PC-9 (cell line): Measurements from ENCODE around the gene CAMKMT. TPM values are rescaled to one million over a fixed set of nuclear protein-coding genes. Genes with fewer than 3 reads are reported as not detected.

Experiments
- BruUV-seq: library from RNA; stranded (reverse); fragments of 400-500 nt; replicated peaks from 2 replicates; lab custom pipeline; 2021; lab: Mats Ljungman, UMichigan
- CTCF ChIA-PET: fragments of 300-600 bp; sonication (Branson Sonifier 250); formaldehyde crosslinking; loops from one replicate; lab custom pipeline; 2022; ENCODE audit warnings: antibody characterized with exemption; lab: Charles Lee
- POLR2A ChIA-PET: fragments of 300-600 bp; sonication (Branson Sonifier 250); formaldehyde crosslinking; loops from one replicate; lab custom pipeline; 2022; ENCODE audit warnings: antibody characterized with exemption; ENCODE audit not compliant: unreplicated experiment; lab: Charles Lee
- DNase-seq, 2 experiments: peaks; one replicate each; pipeline versions ENCODE4 v3.0.0 to v3.0.0-alpha.2; 2015 to 2022; ENCODE audit warnings: mixed read lengths in 1 of 2
- H2AFZ ChIP-seq: fragments of 200-600 bp; sonication (generic); 2 replicates; pipeline ENCODE4 v1.8.1; 2017; ENCODE audit warnings: antibody characterized with exemption
- H3F3A ChIP-seq: fragments of 200-600 bp; sonication (generic); 2 replicates; pipeline ENCODE4 v1.8.1; 2017; ENCODE audit warnings: antibody characterized with exemption, mild to moderate bottlenecking, low read depth; ENCODE audit not compliant: insufficient read depth
- H3K27ac ChIP-seq: fragments of 200-600 bp; sonication (generic); 2 replicates; pipeline ENCODE4 v1.6.1; 2016; ENCODE audit warnings: mixed run types
- H3K27me3 ChIP-seq: fragments of 200-600 bp; sonication (generic); 2 replicates; pipeline ENCODE4 v1.6.1; 2016; ENCODE audit warnings: low read depth, mixed run types; ENCODE audit not compliant: insufficient read depth
- H3K36me3 ChIP-seq: fragments of 200-600 bp; sonication (generic); 2 replicates; pipeline ENCODE4 v1.6.1; 2016; ENCODE audit warnings: low read depth, mixed run types
- H3K4me1 ChIP-seq: fragments of 200-600 bp; sonication (generic); replicated peaks from 2 replicates; pipeline ENCODE4 v1.6.1; 2016; ENCODE audit warnings: mixed run types; ENCODE audit not compliant: insufficient read depth
- H3K4me2 ChIP-seq: fragments of 200-600 bp; sonication (generic); 2 replicates; pipeline ENCODE4 v1.6.1; 2017; ENCODE audit warnings: mixed run types
- H3K4me3 ChIP-seq: fragments of 200-600 bp; sonication (generic); 2 replicates; pipeline ENCODE4 v1.6.1; 2016; ENCODE audit warnings: mixed run types
- H3K79me2 ChIP-seq: fragments of 200-600 bp; sonication (generic); 2 replicates; pipeline ENCODE4 v1.6.1; 2017; ENCODE audit warnings: low read depth, mixed run types
- H3K9me2 ChIP-seq: fragments of 200-600 bp; sonication (generic); 2 replicates; pipeline ENCODE4 v1.8.1; 2017; ENCODE audit warnings: mild to moderate bottlenecking; ENCODE audit not compliant: insufficient read depth
- H3K9me3 ChIP-seq: fragments of 200-600 bp; sonication (generic); 2 replicates; pipeline ENCODE4 v1.8.1; 2016; ENCODE audit warnings: low read depth; ENCODE audit not compliant: insufficient read depth
- H4K20me1 ChIP-seq: fragments of 200-600 bp; sonication (generic); 2 replicates; pipeline ENCODE4 v1.8.1; 2017; ENCODE audit not compliant: insufficient read depth
- CTCF ChIP-seq: fragments of 200-600 bp; sonication (generic); conservative IDR thresholded peaks from 2 replicates; pipeline ENCODE4 v1.6.1; 2017; ENCODE audit warnings: mixed run types, antibody characterized with exemption, mild to moderate bottlenecking, moderate library complexity
- EZH2 ChIP-seq: fragments of 200-600 bp; sonication (generic); IDR thresholded peaks from 2 replicates; pipeline ENCODE4 v1.8.0; 2017; ENCODE audit warnings: antibody characterized with exemption, low read depth
- intact Hi-C: fragments of 100-400 bp; cut with micrococcal nuclease; formaldehyde crosslinking; loops from one replicate; pipeline ENCODE4 v1.10.0; 2022; ENCODE audit not compliant: unreplicated experiment
- total RNA-seq: library from RNA; stranded (reverse); gene quantifications from 2 replicates; pipeline ENCODE4 v1.2.3, GENCODE V29; 2021

The CAMKMT gene
- total RNA-seq, 1 experiment from 2014 or later, result 17.9 TPM

DNA sequence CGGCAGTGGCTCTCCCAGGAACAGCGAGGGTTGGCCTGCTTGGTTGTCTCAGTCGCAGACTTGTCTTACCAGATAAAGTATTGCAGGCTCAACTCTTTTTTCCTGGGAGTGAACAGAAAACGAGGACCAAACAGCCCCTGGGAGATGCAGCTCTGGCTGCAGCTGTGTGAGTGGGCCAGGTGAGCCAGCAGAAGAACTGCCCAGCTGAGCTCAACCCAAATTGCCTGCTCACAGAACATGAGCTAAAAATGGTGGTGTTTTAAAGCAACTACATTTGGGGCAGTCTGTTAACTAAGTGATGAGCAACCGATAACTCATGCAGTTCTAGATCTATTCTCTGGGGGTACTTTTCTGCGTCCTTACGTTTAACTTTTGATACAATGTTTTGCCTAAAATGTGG lies 418.7 kb downstream of the CAMKMT start:
- Histone ChIP-seq H3K4me1 (no peaks in the 10 kb centered on the region), H3K36me3 (no peaks in the 10 kb centered on the region), H3K9me3 (peaks cover 3% of the 10 kb centered on the region; the same call in 1 of the 2 replicates), H3K9me2 (no peaks in the 10 kb centered on the region), H3F3A (no peaks in the 10 kb centered on the region), H3K4me3 (no peak overlapping the region), H3K27ac (no peak overlapping the region), H2AFZ (no peak overlapping the region), H3K27me3 (no peaks in the 10 kb centered on the region), H3K4me2 (no peak overlapping the region), H4K20me1 (no peaks in the 10 kb centered on the region; the same call in 1 of the 2 replicates), H3K79me2 (no peaks in the 10 kb centered on the region)
- no TSS peak for BruUV-seq
- ChIA-PET POLR2A (no interaction called here), CTCF (no interaction called here)
- DNase-seq, result no peak
- no peak for TF ChIP-seq EZH2
- no peak for TF ChIP-seq CTCF
- intact Hi-C loops, result no loop called here

DNA sequence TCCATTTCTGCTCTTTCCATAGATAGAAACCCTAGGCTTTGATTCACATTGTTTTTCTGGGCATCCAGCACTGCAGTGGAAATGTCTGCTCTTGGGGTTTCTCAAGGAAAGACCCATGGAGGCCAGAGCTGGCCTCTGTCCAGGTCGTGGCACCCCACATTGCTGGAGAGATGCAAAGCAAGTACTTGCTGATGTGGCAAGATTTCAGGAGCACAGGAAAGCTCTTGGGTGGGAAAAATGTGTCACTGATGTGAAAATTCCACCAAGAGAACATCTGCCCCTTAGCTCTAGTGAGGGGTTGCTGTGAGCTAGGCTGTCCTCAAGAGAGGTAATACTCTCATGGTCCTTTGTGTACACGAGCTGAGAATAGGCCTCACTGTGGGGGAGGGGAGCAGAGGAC lies 423.7 kb downstream of the CAMKMT start:
- Histone ChIP-seq H3K79me2 (no peaks in the 10 kb centered on the region), H4K20me1 (no peaks in the 10 kb centered on the region), H3K27me3 (no peaks in the 10 kb centered on the region), H2AFZ (no peak overlapping the region), H3K4me2 (no peak overlapping the region), H3K9me2 (no peaks in the 10 kb centered on the region), H3K9me3 (peaks cover 3% of the 10 kb centered on the region; the same call in 1 of the 2 replicates), H3K4me3 (no peak overlapping the region), H3K36me3 (no peaks in the 10 kb centered on the region), H3K27ac (no peak overlapping the region), H3F3A (no peaks in the 10 kb centered on the region), H3K4me1 (no peaks in the 10 kb centered on the region)
- ChIA-PET POLR2A (no interaction called here), CTCF (no interaction called here)
- DNase-seq, result no peak
- no TSS peak for BruUV-seq
- intact Hi-C loops, result no loop called here
- no peak for TF ChIP-seq EZH2
- TF ChIP-seq CTCF, result no peak

DNA sequence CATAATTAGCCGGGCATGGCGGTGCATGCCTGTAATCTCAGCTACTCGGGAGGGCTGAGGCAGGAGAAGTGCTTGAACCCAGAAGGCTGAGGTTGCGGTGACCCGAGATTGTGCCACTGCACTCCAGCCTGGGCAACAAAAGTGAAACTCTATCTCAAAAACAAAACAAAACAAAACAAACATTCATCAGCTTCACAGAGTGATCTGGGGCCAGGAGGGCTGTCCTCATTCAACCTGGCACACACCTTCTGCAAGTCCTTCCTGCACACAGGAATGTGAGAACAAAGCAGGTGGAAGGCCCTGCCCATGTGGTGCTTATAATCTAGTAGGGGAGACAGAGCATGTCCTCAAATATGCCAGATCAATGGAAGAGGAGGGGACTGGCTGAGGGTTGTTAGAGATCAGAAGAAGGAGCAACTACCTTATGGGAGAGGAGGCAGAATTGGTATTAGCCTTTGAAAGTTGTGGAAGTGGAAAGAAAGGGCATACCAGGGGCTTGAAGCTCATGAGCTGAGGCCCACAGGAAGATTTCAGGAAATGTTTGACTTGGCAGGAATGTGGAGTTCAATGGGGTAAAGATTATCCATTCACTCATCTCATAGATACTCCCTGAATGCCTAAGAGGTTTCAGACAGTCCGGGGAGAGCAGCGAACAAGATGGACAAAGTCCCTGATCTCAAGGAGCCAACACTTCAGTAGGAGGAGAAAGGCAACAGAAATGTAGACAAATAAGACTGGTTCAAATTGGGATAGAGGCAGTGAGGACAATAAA lies 424.5 kb downstream of the CAMKMT start:
- Histone ChIP-seq H4K20me1 (no peaks in the 10 kb centered on the region), H3K4me1 (no peaks in the 10 kb centered on the region), H3F3A (no peaks in the 10 kb centered on the region), H3K27me3 (no peaks in the 10 kb centered on the region), H3K9me3 (peaks cover 3% of the 10 kb centered on the region), H3K79me2 (no peaks in the 10 kb centered on the region), H3K4me2 (no peak overlapping the region), H3K27ac (no peak overlapping the region), H2AFZ (no peak overlapping the region), H3K9me2 (no peaks in the 10 kb centered on the region), H3K4me3 (no peak overlapping the region), H3K36me3 (no peaks in the 10 kb centered on the region)
- intact Hi-C loops, result no loop called here
- no TSS peak for BruUV-seq
- ChIA-PET CTCF (no interaction called here), POLR2A (no interaction called here)
- DNase-seq, result no peak
- TF ChIP-seq CTCF (no peak), EZH2 (no peak)
